IMR-90 (cell line): ENCODE measurements around the gene ASPN. TPM values are rescaled to one million over a fixed set of nuclear protein-coding genes. Genes with fewer than 3 reads are reported as not detected.

Experiments used
- ATAC-seq: fragments of 200-7000 bp; cut with Tn5 transposase; 2 replicates; pipeline ENCODE4 v1.9.1; 2020; ENCODE audit warnings: low read depth, mild to moderate bottlenecking, moderate library complexity
- BruUV-seq: library from RNA; stranded (reverse); fragments of 400-500 nt; replicated peaks from 2 replicates; lab custom pipeline; 2021; lab: Mats Ljungman, UMichigan
- CTCF ChIA-PET: fragments of 300-600 bp; formaldehyde crosslinking; extraction: SDS; loops from one replicate; lab custom pipeline; 2021; ENCODE audit warnings: antibody characterized with exemption; lab: Yijun Ruan, JAX
- POLR2A ChIA-PET: fragments of 300-600 bp; sonication (Branson Sonifier 250); formaldehyde crosslinking; loops from one replicate; lab custom pipeline; 2022; ENCODE audit warnings: antibody characterized with exemption; ENCODE audit not compliant: unreplicated experiment; lab: Charles Lee
- DNase-seq: peaks from one replicate; pipeline ENCODE4 v3.0.0; 2013
- H2AFZ ChIP-seq: replicated peaks from 2 replicates; pipeline ENCODE3; 2013; ENCODE audit warnings: low read length, mild to moderate bottlenecking; ENCODE audit not compliant: poor library complexity
- H2AK5ac ChIP-seq: 2 replicates; pipeline ENCODE4 v1.6.1; 2013; ENCODE audit warnings: low read depth, low read length, inconsistent platforms
- H2AK9ac ChIP-seq: replicated peaks from 2 replicates; pipeline ENCODE3; 2013; ENCODE audit warnings: mild to moderate bottlenecking, low read depth, low read length, moderate library complexity; ENCODE audit not compliant: poor library complexity
- H2BK120ac ChIP-seq: 2 replicates; pipeline ENCODE4 v1.6.1; 2013; ENCODE audit warnings: low read depth, low read length, inconsistent platforms
- H2BK15ac ChIP-seq: 3 replicates; pipeline ENCODE4 v1.6.1; 2013; ENCODE audit warnings: low read depth, low read length, inconsistent platforms
- H2BK20ac ChIP-seq: 2 replicates; pipeline ENCODE4 v1.6.1; 2013; ENCODE audit warnings: low read depth, mild to moderate bottlenecking, inconsistent platforms, low read length, moderate library complexity
- H2BK5ac ChIP-seq: 2 replicates; pipeline ENCODE4 v1.6.1; 2013; ENCODE audit warnings: mild to moderate bottlenecking, low read depth, low read length, inconsistent platforms; ENCODE audit not compliant: poor library complexity, severe bottlenecking
- H3K14ac ChIP-seq: replicated peaks from 2 replicates; pipeline ENCODE4 v1.6.1; 2013; ENCODE audit warnings: low read depth, low read length, inconsistent platforms
- H3K18ac ChIP-seq: 2 replicates; pipeline ENCODE4 v1.6.1; 2013; ENCODE audit warnings: low read depth, low read length, control low read depth
- H3K23ac ChIP-seq: 2 replicates; pipeline ENCODE4 v1.6.1; 2013; ENCODE audit warnings: low read depth, low read length, inconsistent platforms
- H3K27ac ChIP-seq: 2 replicates; pipeline ENCODE4 v1.5.1; 2013; ENCODE audit warnings: mild to moderate bottlenecking, control low read depth, low read length; ENCODE audit not compliant: insufficient read depth
- H3K27me3 ChIP-seq: 2 replicates; pipeline ENCODE4 v1.6.1; 2013; ENCODE audit warnings: low read length; ENCODE audit not compliant: control insufficient read depth, insufficient read depth
- H3K36me3 ChIP-seq: 2 replicates; pipeline ENCODE4 v1.6.1; 2013; ENCODE audit warnings: low read length, mixed read lengths; ENCODE audit not compliant: control insufficient read depth, insufficient read depth
- H3K4ac ChIP-seq: 2 replicates; pipeline ENCODE4 v1.6.1; 2013; ENCODE audit warnings: low read depth, low read length, inconsistent platforms
- H3K4me1 ChIP-seq: 2 replicates; pipeline ENCODE4 v1.6.1; 2013; ENCODE audit warnings: low read length, mixed read lengths; ENCODE audit not compliant: control insufficient read depth, insufficient read depth
- H3K4me2 ChIP-seq: 2 replicates; pipeline ENCODE4 v1.6.1; 2013; ENCODE audit warnings: low read depth, mild to moderate bottlenecking, control low read depth, low read length, moderate library complexity
- H3K4me3 ChIP-seq: 2 replicates; pipeline ENCODE4 v1.5.1; 2013; ENCODE audit warnings: low read depth, mild to moderate bottlenecking, control low read depth, low read length, moderate library complexity; ENCODE audit not compliant: insufficient read depth
- H3K56ac ChIP-seq: 2 replicates; pipeline ENCODE4 v1.6.1; 2013; ENCODE audit warnings: low read length, inconsistent platforms; ENCODE audit not compliant: insufficient read depth; ENCODE audit errors: extremely low read depth
- H3K79me1 ChIP-seq, 2 experiments: 2 replicates each; pipeline ENCODE4 v1.6.1; 2013; ENCODE audit warnings: low read length in 2 of 2, inconsistent platforms in 1 of 2, low read depth in 1 of 2
- H3K9ac ChIP-seq: 2 replicates; pipeline ENCODE4 v1.6.1; 2013; ENCODE audit warnings: low read depth, low read length, control low read depth
- H3K9me1 ChIP-seq: 2 replicates; pipeline ENCODE4 v1.6.1; 2013; ENCODE audit warnings: low read length, inconsistent platforms; ENCODE audit not compliant: insufficient read depth
- H3K9me3 ChIP-seq: 2 replicates; pipeline ENCODE4 v1.6.1; 2013; ENCODE audit warnings: low read length; ENCODE audit not compliant: control insufficient read depth, insufficient read depth
- H4K20me1 ChIP-seq: 2 replicates; pipeline ENCODE4 v1.6.1; 2013; ENCODE audit warnings: low read length, inconsistent platforms; ENCODE audit not compliant: insufficient read depth
- H4K5ac ChIP-seq: 2 replicates; pipeline ENCODE4 v1.6.1; 2013; ENCODE audit warnings: mild to moderate bottlenecking, low read depth, low read length, control low read depth
- H4K8ac ChIP-seq, 2 experiments: 2 replicates each; pipeline ENCODE4 v1.6.1; 2013; ENCODE audit warnings: low read depth in 2 of 2, low read length in 2 of 2, control low read depth in 1 of 2, inconsistent platforms in 1 of 2
- H4K91ac ChIP-seq: 2 replicates; pipeline ENCODE4 v1.6.1; 2013; ENCODE audit warnings: low read depth, low read length, inconsistent platforms; ENCODE audit not compliant: insufficient read depth
- BHLHE40 ChIP-seq: fragments of 150-350 bp; IDR thresholded peaks from 2 replicates; pipeline ENCODE4 v1.6.1; 2016; ENCODE audit warnings: mild to moderate bottlenecking, low read depth, low read length
- CEBPB ChIP-seq: IDR thresholded peaks from 2 replicates; pipeline ENCODE4 v1.6.1; 2012; ENCODE audit warnings: low read depth, low read length, improper control_type of control experiment
- CHD1 ChIP-seq: IDR thresholded peaks from 2 replicates; pipeline ENCODE4 v1.6.1; 2012; ENCODE audit warnings: low read depth, low read length, improper control_type of control experiment
- FOS ChIP-seq: fragments of 150-350 bp; IDR thresholded peaks from 2 replicates; pipeline ENCODE4 v1.6.1; 2016; ENCODE audit warnings: low read depth, low read length
- MAFK ChIP-seq: IDR thresholded peaks from 2 replicates; pipeline ENCODE4 v1.6.1; 2012; ENCODE audit warnings: low read depth, low read length, improper control_type of control experiment
- MAZ ChIP-seq: IDR thresholded peaks from 2 replicates; pipeline ENCODE4 v1.6.1; 2012; ENCODE audit warnings: low read depth, mild to moderate bottlenecking, low read length, improper control_type of control experiment, moderate library complexity, borderline replicate concordance
- MXI1 ChIP-seq: IDR thresholded peaks from 2 replicates; pipeline ENCODE4 v1.6.1; 2012; ENCODE audit warnings: low read depth, mild to moderate bottlenecking, low read length, moderate library complexity, borderline replicate concordance
- NFE2L2 ChIP-seq: fragments of 150-350 bp; IDR thresholded peaks from 2 replicates; pipeline ENCODE4 v1.6.1; 2016; ENCODE audit warnings: low read depth, mild to moderate bottlenecking, low read length
- POLR2A ChIP-seq: IDR thresholded peaks from 2 replicates; pipeline ENCODE4 v1.6.1; 2012; ENCODE audit warnings: mild to moderate bottlenecking, low read depth, low read length
- RAD21 ChIP-seq: IDR thresholded peaks from 2 replicates; pipeline ENCODE4 v1.6.1; 2012; ENCODE audit warnings: low read length, improper control_type of control experiment
- RCOR1 ChIP-seq: IDR thresholded peaks from 2 replicates; pipeline ENCODE4 v1.6.1; 2012; ENCODE audit warnings: mild to moderate bottlenecking, low read length, improper control_type of control experiment; ENCODE audit not compliant: insufficient replicate concordance
- RFX5 ChIP-seq: IDR thresholded peaks from 2 replicates; pipeline ENCODE4 v1.8.0; 2012; ENCODE audit warnings: low read depth, mild to moderate bottlenecking, low read length, moderate library complexity
- SMC3 ChIP-seq: fragments of 150-350 bp; IDR thresholded peaks from 2 replicates; pipeline ENCODE4 v1.6.1; 2016; ENCODE audit warnings: low read depth, mild to moderate bottlenecking, antibody characterized with exemption, low read length, moderate library complexity
- WGBS, 2 experiments: methylation state at CpG; one replicate each; pipeline versions ENCODE4 v1.1.5 to v1.1.7; 2013; ENCODE audit warnings: missing lambda C conversion rate in 2 of 2; ENCODE audit not compliant: insufficient read length in 1 of 2; ENCODE audit errors: extremely low coverage in 2 of 2; 5-methylcytosine and 5-hydroxymethylcytosine counted together
- dilution Hi-C: fragments of 300-500 bp; cut with HindIII; formaldehyde crosslinking; loops from one replicate; pipeline ENCODE4 v1.14.3; 2018; ENCODE audit warnings: low sequenced_read_pairs; ENCODE audit not compliant: unreplicated experiment
- in situ Hi-C: fragments of 300-500 bp; cut with MboI; formaldehyde crosslinking; loops from 3 replicates; pipeline ENCODE4 v1.14.3; 2019; ENCODE audit warnings: low sequenced_read_pairs, inconsistent platforms, mixed read lengths
- intact Hi-C: fragments of 100-400 bp; cut with micrococcal nuclease; formaldehyde crosslinking; loops from 2 replicates; pipeline ENCODE4 v1.10.0; 2022
- polyA plus RNA-seq, 3 experiments: library from polyadenylated mRNA; depleted of rRNA; stranded (reverse); fragments of >200 nt; gene quantifications; 2 replicates each; pipeline ENCODE4 v1.2.3, GENCODE V29; 2012; ENCODE audit warnings: low replicate concordance in 1 of 3
- total RNA-seq: library from RNA; depleted of rRNA; stranded (reverse); fragments of >200 nt; gene quantifications from 2 replicates; pipeline ENCODE4 v1.2.3, GENCODE V29; 2012
- TF ChIP-seq, protein P1 (sequence below): fragments of 150-350 bp; IDR thresholded peaks from 2 replicates; pipeline ENCODE4 v1.6.1; 2016; ENCODE audit warnings: low read depth, mild to moderate bottlenecking, low read length, moderate library complexity, borderline replicate concordance
- TF ChIP-seq, protein P2 (sequence below): fragments of 150-350 bp; IDR thresholded peaks from 2 replicates; pipeline ENCODE4 v1.6.1; 2017; ENCODE audit warnings: mild to moderate bottlenecking, antibody characterized with exemption, low read length, low read depth
- TF ChIP-seq, protein P3 (sequence below): conservative IDR thresholded peaks from 2 replicates; pipeline ENCODE4 v1.5.1; 2012; ENCODE audit warnings: mild to moderate bottlenecking, low read depth, low read length, improper control_type of control experiment

Gene ASPN
- total and polyA plus RNA-seq, 2 of the 4 experiments (the other 2 are of a cell fraction), result under 0.01 to 0.09 TPM

DNA sequence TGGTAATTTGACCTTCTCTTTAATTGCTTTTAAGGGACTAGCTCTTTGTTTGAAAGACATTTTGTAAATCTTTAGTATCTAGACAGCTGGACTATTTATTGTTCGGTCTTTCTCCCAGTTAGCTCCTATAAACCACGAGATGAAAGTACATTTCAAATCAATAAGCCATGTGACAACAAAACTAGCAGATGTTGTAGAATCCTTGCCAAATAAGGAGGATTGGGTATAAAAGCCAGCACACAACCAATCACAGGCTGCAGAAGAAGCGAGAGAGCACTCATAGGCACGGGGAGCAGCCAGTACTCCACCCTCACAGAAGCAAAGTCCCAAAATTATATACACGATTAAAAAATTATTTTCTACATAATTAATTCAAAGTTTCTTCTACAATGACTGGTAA is 50.0 kb downstream of the ASPN start:
- Histone ChIP-seq H3K9ac (no peak overlapping the region), H3K9me3 (no peaks in the 10 kb centered on the region), H4K5ac (no peak overlapping the region), H2AK5ac (no peak overlapping the region), H3K18ac (no peak overlapping the region), H3K14ac (no peak overlapping the region), H3K4me2 (no peak overlapping the region), H3K4ac (no peak overlapping the region), H2BK5ac (no peak overlapping the region), H4K20me1 (no peaks in the 10 kb centered on the region), H3K9me1 (no peaks in the 10 kb centered on the region), H3K27me3 (no peaks in the 10 kb centered on the region), H3K4me3 (no peak overlapping the region), H2BK15ac (no peak overlapping the region), H2AFZ (no peak overlapping the region), H3K27ac (no peak overlapping the region), H3K79me1 (no peaks in the 10 kb centered on the region), H2BK20ac (no peak overlapping the region), H2BK120ac (no peak overlapping the region), H3K36me3 (no peaks in the 10 kb centered on the region), H3K4me1 (no peaks in the 10 kb centered on the region), H3K23ac (no peak overlapping the region), H3K56ac (no peak overlapping the region), H4K91ac (no peak overlapping the region), H4K8ac (no peak overlapping the region), H2AK9ac (no peak overlapping the region)
- dilution Hi-C loops, result no loop called here
- BruUV-seq, result no TSS peak
- DNase-seq (no peak), ATAC-seq (no peak)
- ChIA-PET POLR2A (no interaction called here), CTCF (interaction anchor here (0.7 kb wide), 1 partner anchor 82 kb away, joined by 3 read pairs; no protein-coding TSS in a partner anchor)
- intact Hi-C loops, result no loop called here
- in situ Hi-C loops, result loop anchor here (10.0 kb wide), 2 partner anchors 202 to 298 kb away; no protein-coding TSS in a partner anchor
- WGBS, 2 experiments, result no CpG with 5 or more reads among the region's 5 CpGs
- TF ChIP-seq SMC3 (no peak), MAZ (no peak), MXI1 (no peak), POLR2A (no peak), BHLHE40 (no peak), MAFK (no peak), RFX5 (no peak), CHD1 (no peak), FOS (no peak), RCOR1 (no peak), CEBPB (no peak), RAD21 (no peak), NFE2L2 (no peak)
- TF ChIP-seq, protein P1, sequence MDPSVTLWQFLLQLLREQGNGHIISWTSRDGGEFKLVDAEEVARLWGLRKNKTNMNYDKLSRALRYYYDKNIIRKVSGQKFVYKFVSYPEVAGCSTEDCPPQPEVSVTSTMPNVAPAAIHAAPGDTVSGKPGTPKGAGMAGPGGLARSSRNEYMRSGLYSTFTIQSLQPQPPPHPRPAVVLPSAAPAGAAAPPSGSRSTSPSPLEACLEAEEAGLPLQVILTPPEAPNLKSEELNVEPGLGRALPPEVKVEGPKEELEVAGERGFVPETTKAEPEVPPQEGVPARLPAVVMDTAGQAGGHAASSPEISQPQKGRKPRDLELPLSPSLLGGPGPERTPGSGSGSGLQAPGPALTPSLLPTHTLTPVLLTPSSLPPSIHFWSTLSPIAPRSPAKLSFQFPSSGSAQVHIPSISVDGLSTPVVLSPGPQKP, result no peak
- TF ChIP-seq, protein P2, sequence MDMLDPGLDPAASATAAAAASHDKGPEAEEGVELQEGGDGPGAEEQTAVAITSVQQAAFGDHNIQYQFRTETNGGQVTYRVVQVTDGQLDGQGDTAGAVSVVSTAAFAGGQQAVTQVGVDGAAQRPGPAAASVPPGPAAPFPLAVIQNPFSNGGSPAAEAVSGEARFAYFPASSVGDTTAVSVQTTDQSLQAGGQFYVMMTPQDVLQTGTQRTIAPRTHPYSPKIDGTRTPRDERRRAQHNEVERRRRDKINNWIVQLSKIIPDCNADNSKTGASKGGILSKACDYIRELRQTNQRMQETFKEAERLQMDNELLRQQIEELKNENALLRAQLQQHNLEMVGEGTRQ, result no peak
- TF ChIP-seq, protein P3, sequence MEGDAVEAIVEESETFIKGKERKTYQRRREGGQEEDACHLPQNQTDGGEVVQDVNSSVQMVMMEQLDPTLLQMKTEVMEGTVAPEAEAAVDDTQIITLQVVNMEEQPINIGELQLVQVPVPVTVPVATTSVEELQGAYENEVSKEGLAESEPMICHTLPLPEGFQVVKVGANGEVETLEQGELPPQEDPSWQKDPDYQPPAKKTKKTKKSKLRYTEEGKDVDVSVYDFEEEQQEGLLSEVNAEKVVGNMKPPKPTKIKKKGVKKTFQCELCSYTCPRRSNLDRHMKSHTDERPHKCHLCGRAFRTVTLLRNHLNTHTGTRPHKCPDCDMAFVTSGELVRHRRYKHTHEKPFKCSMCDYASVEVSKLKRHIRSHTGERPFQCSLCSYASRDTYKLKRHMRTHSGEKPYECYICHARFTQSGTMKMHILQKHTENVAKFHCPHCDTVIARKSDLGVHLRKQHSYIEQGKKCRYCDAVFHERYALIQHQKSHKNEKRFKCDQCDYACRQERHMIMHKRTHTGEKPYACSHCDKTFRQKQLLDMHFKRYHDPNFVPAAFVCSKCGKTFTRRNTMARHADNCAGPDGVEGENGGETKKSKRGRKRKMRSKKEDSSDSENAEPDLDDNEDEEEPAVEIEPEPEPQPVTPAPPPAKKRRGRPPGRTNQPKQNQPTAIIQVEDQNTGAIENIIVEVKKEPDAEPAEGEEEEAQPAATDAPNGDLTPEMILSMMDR, result no peak
